SW 1271 (cell line): Measurements from ENCODE around the gene MAPK10.
"Not testable (repeated sequence)": the region's sequence is repeated elsewhere in the genome, so short reads cannot be mapped to it uniquely, and the experiment has no call there.

Experiments
- DNase-seq, 2 experiments: peaks; one replicate each; lab custom pipeline; 2025; lab: John Stamatoyannopoulos, UW

MAPK10 gene

DNA sequence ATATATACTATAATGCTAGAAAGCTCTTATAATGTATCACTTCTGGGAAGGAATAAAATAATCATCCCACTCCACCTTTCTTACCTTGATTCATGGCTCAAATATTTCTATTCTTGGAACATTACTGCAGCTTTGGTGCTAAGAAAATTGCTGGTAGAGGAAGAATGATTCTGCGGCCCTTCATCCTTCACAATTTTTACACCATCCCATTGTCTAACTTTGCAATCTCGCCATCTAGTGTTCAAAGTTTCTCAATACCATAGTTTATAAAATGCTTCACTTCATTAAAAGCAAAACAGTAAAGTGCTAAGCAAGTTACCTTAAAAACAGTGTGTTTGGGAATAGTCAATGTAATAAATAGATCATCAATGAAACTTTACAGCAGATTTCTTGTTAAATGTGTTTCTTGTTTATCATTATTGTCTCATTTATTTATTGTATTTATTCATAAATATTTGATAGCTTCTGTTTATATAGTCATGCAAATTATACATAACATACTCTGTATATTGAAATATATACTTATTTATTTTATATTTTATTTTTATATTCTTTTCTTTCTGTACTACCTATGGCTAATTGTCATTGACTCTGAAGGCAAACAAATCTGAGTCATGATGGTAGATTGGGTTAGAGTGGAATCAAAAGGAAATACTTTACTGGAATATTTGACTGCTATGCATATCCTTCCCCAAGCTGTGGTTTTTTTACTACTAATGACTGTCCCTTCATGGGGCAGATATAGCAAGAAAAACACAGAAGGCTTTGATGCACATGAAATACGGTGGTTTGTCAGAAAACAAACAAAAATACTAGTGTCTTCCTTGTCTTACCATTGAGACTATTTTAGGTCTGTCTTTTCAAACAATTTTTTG is 390.7 kb downstream of the MAPK10 start:
- DNase-seq: peak in 1 of 2 experiments; percentile 18

DNA sequence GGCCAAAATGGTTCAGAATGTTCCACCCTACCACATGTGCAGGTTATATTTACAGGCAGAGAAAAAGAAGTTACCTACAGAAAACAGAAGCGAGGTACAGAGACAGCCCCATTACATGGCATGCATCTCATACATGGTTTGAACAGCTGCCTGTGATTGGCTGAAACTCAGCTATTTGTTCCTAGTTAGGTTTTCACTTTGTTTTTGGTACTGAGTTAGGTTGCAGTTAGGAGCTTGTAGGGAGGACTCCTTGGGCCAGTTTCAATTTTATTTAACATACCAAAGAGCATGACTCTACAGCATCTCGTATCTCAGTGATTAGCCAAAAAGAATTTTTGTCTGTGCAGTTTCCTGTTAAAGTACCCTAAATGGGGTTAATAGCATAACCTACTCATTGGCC is 392.0 kb downstream of the MAPK10 start:
- DNase-seq: no peak

DNA sequence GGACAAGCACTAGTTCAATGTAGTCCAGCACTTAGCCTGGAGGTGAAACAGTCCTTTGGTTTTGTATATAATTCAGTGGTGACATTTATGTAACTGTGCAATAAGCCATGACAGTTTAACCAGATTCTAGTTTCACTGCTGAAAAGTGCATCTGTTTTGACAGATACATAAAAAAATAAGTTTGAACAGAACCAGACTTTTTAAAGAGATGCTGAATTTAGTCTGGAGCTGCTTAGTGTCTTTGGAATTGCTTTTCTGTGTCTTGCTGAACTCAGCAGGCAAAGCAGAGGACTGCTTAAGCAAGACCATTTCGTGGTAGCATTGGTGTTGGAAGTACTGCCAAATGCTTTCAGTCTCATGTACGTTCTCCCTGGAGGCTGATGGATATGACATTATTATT is 393.5 kb downstream of the MAPK10 start:
- no peak for DNase-seq

DNA sequence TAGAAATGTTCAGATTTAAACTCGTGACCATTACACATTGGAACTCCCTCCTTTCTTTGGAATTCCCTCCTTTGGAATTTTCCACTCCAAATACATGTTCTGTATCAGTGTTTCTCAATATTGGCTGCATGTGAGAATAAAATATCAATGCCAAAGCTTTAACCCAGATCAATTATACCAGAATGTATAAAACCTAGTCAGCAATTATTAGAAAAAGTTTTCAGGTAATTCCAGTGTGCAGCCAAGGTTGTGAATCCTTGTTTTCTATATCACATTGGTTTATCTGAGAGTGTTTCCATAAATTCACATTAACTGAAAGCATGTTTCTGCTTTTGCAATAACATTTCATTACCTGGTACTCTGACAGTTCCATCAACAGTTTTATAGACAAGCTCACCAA is 394.3 kb downstream of the MAPK10 start:
- no peak for DNase-seq

DNA sequence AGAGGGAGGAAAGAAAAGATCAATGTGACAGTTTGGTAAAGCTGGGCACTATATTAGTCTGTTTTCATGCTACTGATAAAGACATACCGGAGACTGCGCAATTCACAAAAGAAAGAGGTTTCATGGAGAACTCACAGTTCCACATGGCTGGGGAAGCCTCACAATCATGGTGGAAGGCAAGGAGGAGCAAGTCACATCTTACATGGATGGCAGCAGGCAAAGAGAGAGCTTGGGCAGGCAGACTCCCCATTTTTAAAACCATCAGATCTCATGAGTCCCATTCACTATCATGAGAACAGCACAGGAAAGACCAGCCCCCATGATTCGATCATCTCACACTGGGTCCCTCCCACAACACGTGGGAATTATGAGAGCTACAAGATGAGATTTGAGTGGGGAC is 394.8 kb downstream of the MAPK10 start:
- not testable (repeated sequence) for DNase-seq

DNA sequence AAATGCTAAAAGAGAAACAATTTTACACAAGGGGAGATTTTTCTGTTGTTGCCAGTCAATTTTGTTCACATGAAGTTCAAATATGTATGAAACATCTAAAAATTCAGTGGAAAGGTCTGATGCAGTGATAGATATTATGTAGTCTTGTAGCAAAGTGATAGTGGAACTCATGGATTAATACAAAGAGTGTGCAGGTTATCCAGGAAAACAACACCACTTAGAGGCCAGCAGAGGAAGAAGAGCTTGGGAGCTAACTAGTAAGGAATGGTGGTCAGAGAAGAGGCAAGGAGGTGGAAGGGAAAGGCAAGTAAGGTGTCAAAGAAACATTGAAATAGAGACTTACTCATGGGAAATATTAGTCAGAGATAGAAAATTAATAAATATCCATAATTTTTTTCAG is 395.6 kb downstream of the MAPK10 start:
- DNase-seq: peak in 1 of 2 experiments; percentile 4

DNA sequence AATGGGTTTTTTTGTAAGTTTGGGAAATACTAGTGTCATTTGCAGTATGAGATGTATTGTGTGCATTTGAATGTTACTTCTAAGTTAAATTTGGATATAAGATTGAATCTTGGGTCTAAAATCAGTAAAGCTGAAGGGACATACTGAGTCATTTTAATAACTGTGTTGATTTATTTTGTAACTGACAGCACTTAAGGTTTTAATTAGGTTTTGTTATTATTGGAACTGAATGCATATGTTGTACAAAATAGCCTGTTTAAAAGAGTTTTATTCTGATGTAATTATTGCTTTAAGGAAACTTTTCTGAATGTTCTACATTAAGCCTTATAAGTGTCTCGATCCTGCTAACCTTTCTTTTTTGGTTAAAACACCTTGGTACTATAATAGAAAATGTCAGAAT is 396.6 kb downstream of the MAPK10 start:
- no peak for DNase-seq

DNA sequence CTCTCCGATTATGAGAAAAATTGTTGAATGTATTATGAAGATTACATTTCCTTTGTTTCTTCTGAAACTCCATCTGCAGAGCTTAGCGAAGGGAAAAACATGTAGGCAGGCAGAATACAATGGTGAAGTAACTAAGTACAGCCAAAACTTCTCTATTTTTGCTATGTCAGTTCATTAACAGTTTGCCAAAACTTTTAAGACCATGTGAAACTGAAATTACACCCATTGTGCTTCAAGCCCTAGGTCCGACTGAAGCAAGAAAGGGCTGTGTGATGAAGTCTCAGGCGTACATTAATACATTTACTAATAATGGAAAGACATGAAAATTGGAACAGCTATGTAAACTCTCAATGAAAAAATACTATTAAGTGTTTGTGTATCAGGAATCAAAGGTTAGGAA is 398.0 kb downstream of the MAPK10 start:
- no peak for DNase-seq

DNA sequence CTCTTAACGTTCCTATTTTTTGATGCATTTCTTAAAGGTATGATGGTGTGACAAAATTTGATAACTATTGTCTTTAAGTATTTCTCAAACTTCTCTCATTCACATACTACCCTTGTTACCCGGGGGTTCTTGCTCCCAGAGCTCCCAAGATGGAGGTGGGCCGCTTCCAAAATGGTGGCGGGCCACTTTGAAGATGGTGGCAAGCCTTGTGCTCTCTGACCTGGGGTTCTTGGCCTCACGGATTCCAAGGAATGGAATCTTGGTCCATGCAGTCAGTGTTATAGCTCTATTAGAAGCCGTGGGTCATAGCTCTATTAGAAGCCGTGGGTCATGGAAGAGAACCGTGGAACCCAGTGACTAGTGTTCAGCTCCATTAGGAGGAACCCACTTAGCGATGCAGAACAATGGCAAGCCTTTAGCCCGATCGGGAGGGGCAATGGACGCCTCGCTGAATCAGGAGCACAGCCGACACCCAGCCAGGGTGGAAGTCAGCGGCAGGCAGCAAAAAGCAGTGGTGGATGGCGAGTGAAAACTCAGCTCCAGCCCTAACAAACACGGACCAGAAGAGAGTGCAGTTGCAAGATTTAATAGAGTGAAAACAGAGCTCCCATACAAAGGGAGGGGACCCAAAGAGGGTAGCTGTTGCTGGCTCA is 403.4 kb downstream of the MAPK10 start:
- no peak for DNase-seq

DNA sequence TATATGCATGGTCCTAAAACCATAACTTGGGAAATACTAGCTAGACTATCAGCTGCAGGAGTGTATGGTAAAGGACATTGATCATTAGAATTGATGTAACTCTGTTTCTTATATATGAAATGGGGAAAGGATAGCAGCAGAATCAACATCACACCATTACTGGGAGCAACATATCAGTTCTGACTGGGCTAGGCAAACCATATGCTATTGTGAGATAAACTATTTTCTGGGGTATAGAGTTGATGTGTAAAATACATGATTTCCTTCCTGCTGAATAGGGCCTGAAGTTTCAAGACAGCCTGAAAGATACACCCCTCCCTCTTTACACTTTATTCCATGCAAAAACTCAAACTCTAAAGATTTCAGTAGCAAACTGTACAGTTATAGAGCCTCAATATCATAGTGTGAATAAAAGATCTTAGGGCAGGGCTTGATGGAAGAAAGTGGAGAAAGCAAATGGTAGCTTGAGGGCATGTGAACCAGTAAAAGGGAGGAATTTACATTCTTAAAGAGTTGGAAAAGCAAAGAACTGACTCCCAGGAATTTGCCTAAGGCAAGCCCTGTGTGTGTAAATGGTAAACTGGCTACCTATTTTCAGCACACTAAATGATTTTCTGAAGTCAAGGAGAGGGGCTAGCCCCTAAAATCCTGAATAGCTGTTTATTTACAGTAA is 404.1 kb downstream of the MAPK10 start:
- DNase-seq: no peak

DNA sequence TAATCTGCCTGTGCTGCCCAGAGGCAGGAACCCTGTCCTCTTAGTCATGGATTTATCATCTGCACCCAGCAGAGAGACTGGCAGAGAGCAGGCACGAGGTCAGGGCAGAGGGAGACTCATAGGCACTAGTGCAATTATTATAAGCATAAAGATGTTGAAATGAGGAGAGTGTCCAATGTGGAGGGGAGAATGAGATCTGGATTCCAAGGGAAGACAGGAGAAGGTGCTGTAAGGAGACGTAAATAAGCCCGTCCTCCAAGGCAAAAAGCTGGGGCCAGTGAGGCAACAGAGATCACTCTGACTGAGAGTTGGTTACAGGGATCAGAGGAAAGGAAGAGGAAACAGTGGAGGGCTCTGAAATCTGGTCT is 406.2 kb downstream of the MAPK10 start:
- peak; percentile 58 to 77 for DNase-seq

DNA sequence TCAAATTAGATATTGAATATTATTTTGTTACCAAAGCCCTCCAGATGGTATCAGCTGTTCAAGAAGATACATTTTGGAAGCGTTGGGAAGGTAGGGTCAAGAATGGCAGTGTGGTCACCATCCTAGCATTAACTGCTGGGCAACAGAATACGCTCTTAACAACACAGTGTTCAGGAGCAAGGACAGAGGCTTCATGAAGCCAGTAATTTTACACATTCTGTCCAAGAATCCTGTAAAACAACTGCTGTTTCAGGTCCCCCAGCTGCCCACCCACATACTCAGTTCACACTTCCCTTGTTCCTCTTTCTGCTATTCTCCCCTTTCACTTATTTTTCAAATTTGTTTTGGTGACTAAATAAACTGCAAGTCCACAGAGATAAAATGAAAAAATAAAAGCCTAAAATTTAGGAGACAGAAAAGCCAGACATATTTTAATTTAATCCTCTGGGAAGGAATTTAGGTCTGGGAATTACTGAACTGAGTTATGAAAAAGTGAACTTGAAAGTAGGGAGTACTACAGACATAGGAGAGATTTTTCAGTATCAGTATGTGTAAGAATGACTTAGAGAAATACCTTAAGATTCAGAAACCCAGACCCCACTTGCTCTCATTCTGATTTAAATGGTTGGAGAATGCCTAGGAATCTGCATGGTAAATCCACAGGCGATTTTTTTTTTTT is 406.7 kb downstream of the MAPK10 start:
- no peak for DNase-seq

DNA sequence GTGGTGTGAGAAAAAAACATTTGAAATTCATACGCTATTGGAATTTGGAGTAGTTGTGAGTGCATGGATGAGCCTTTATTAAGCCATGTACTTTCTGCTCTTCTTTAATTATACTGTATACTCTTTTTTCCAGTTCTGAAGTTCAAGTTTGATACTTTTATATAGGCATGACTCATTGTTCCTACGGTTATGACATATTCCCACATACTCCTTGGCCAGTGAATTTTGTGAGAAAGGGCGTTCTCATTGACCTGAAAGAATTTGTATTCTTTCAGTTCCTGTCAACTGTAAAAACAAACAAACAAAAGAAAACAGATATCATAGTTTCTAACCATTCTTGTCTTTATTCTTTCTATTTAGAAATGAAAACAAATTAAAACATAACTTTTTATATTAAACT is 407.3 kb downstream of the MAPK10 start:
- peak in 1 of 2 experiments; percentile 54 for DNase-seq

DNA sequence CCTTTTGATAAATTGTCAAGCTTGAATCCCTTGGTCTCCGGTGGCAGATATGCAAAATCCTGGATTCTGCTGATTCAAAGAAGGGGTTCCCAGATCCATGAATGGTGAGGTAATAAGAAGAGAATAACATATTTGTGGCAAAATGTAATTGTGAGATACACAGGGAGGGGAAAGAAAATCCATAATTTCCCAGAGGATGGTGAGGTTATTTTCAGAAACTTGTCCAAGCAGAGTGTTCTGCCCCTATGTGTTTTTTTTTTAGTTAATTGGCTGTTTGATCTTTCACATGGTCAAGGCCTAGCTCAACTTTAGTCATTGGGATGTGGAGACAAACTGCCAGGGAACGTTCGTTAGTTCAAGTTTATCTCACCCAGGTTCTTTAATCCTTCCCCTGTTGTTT is 408.8 kb downstream of the MAPK10 start:
- no peak for DNase-seq

DNA sequence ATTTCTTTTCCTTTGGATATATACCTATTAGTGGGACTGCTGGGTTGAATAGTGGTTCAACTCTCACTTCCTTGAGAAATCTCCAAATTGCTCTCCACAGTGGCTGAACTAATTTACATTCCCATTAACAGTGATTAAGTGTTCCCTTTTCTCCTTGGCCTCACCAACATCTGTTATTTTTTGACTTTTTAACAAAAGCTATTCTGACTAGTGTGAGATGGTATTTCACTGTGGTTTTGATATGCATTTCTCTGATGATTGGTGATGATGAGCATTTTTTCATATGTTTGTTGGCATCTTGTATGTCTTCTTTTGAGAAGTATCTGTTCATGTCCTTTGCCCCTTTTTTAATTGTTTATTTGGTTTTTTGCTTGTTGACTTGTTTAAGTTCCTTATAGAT is 413.0 kb downstream of the MAPK10 start:
- no peak for DNase-seq

DNA sequence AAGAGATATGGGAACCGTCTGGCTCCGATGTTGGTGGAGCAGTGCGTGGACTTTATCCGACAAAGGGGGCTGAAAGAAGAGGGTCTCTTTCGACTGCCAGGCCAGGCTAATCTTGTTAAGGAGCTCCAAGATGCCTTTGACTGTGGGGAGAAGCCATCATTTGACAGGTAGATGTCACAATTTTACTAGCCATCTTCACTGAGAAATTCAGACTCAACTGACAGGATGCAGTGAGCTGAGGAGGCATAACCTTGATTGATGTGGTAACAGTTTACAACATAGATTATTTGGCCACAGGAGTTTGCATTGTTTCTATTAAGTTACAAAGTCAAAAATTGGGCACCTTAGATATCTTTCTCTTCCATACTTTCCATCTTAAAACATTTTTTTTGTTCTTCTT is 417.7 kb downstream of the MAPK10 start:
- no peak for DNase-seq

DNA sequence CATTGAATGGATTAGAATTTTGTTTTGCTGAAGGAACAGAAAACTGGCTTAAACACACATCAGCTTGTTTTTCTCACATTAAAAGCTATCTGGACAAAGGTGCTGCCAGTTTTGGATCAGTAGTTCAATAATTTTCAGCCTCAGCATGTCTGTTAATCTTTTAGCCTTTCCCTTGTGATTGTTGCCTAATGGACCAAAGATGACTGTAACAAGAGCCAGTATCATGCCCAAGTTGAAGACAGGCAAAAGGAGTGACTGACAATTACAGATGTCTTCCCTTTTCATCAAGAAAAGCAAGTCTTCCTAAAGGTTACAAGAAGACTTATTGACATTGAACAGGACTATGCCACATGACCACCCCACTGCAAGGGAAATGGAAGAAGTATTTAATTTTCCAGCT is 419.7 kb downstream of the MAPK10 start:
- no peak for DNase-seq
